Stimulated activated CD8-positive, alpha-beta memory T cell treated with anti-CD3 and anti-CD28 coated beads, Interleukin-4, amount 100 ng/mL, for 1 hour (primary cell): ENCODE measurements around the gene PLD3.
"Not testable (repeated sequence)": the region's sequence is repeated elsewhere in the genome, so short reads cannot be mapped to it uniquely, and the experiment has no call there.

Experiments
- DNase-seq, 2 donors: peaks; one replicate each; pipeline ENCODE4 v3.0.0-alpha.2; 2020; ENCODE audit warnings: low read depth in 2 of 2, low spot score in 1 of 2

Gene PLD3

DNA sequence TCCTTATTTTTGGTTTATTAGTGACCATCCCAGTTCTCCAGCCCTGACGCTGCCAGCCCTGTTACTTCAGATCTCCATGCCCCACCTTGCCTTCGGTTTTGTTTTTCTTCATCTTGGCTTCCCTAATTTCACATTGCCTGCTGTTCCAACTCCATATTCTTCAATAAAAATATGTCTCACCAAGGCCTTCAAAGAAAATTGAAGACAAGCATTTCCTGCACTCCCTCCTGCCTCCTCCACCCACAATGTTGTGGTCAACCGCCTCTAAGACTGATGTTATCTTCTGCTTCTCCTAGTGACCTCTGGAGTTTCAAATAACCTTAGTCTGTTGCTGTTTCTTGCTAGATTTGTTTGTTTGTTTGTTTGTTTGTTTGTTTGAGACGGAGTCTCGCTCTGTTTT is 14.6 kb downstream of the PLD3 start:
- DNase-seq = no peak

GRCh38 chr19:40365010-40365409 is 16.5 kb downstream of the PLD3 start:
- DNase-seq = no peak

GRCh38 chr19:40365613-40366401 is 17.3 kb downstream of the PLD3 start:
- DNase-seq = no peak

- DNase-seq = no peak
These were observed 18.4 kb downstream of the PLD3 start for GRCh38 chr19:40366697-40367561.

DNA sequence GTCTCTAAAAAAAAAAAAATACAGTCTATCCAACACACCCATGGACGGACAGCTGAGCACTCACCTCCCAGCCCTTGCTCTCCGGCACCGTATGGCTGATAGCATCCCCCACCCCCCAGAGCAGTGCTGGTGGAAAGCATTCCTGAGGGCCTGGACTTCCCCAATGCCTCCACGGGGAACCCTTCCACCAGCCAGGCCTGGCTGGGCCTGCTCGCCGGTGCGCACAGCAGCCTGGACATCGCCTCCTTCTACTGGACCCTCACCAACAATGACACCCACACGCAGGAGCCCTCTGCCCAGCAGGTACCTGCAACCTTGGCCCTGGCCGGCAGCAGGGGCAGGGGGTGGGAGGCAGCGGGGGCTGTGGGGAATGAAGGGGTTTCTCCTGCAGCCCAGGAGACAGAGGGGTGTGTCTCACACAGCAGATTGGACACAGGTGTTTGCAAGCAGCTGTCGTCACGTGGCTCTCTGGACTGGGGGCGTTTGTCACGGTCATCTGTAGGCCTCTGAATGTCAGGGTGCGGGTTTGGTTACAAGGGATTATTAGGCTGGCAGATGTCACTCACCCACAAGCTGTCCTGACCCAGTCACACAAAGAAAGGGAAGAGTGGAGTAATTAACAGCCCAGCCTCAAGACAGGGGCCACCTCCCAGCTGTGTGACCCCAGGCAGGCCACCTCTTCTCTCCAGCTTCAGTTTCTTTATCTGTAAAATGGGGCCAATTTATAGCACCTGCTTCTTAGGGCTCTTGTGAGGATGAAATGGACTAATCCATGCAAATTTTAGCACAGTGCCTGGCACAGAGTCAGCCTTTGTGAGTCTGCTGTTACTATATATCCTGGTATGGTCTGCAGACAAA is 19.3 kb downstream of the PLD3 start:
- no peak for DNase-seq

DNA sequence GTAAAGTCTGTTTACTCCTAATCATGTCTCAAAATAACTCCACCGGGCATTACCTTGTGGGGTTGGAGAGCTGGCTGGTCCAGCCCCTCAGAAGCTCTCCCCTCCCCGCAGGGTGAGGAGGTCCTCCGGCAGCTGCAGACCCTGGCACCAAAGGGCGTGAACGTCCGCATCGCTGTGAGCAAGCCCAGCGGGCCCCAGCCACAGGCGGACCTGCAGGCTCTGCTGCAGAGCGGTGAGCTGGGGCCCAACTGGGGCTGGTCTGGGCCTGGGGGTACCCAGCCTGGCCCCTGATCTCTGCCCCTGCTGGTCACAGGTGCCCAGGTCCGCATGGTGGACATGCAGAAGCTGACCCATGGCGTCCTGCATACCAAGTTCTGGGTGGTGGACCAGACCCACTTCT is 21.3 kb downstream of the PLD3 start:
- DNase-seq = no peak

DNA sequence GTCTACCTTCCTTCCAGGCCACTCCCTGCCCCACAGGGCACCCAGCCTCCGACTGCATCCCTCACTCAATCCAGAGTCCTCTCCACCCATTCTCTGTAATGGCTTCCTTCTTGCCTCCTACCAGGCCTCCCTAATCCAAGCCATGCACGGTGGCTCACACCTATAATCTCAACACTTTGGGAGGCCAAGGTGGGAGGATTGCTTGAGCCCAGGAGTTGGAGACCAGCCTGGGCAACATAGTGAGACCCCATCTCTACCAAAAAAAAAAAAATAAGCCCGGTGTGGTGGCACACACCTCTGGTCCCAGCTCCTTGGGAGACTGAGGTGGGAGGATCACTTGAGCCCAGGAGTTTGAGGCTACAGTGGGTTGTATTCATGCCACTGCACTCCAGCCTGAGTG is 21.8 kb downstream of the PLD3 start:
- not testable (repeated sequence) for DNase-seq

GRCh38 chr19:40370997-40371801 is 22.7 kb downstream of the PLD3 start:
- DNase-seq = no peak

DNA sequence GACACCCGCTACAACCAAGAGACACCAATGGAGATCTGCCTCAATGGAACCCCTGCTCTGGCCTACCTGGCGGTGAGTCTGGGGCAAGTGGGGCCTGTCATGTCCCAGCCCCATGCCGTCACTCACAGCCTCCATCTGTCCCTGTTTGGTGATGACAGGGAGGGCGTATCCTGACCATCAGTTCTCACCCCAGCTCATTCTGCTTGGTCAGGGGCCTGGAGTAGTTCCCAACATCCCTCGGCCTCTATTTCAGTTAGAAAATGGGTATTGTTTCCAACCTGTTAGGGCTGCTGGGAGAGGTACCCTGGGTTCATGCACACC is 23.3 kb downstream of the PLD3 start:
- no peak for DNase-seq

DNA sequence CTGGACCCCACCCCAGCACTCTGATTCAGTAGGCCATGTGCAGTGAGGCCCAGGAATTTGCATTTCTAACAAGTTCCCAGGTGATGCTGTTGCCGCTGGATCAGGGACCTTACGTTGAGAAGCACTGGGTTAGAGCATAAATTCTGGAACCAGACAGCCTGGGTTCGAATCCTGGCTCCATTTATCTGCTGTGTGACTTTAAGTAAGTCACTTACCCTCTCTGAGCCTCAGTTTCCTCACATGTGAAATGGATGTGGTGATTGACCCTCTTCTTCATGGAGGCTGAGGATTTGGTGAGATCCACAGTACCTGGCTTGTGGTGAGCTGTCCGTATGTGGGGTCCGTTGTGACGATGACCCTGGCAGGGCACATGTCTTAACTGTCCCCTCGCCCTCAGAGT is 25.6 kb downstream of the PLD3 start:
- no peak for DNase-seq

DNA sequence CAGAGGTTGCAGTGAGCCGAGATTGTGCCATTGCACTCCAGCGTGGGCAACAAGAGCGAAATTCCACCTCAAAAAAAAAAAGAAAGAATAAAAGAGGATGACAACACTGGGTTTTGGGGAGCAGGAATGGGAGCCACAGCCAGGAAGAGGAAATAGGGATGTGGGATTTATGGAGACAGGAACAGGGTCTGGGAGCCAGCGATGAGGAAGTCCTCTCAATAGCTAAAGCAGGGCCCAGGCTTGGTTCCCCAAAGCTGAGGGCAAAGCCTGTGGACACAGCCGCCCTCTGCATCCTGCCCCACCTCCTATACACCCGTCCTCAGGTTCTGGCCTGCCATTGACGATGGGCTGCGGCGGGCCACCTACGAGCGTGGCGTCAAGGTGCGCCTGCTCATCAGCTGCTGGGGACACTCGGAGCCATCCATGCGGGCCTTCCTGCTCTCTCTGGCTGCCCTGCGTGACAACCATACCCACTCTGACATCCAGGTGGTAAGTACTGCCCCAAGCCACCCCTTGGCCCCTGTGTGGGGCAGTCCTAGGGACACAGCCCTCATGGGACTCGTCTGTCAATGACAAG is 27.9 kb downstream of the PLD3 start:
- no peak for DNase-seq

DNA sequence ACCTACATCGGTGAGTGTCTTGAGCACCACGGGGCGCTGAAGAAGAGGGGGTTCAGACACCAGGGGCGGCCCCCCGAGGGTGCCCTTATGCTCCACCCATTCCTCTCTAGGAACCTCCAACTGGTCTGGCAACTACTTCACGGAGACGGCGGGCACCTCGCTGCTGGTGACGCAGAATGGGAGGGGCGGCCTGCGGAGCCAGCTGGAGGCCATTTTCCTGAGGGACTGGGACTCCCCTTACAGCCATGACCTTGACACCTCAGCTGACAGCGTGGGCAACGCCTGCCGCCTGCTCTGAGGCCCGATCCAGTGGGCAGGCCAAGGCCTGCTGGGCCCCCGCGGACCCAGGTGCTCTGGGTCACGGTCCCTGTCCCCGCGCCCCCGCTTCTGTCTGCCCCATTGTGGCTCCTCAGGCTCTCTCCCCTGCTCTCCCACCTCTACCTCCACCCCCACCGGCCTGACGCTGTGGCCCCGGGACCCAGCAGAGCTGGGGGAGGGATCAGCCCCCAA is 29.4 kb downstream of the PLD3 start:
- no peak for DNase-seq

GRCh38 chr19:40378509-40378908 is 30.0 kb downstream of the PLD3 start:
- DNase-seq = no peak

GRCh38 chr19:40379446-40380198 is 31.1 kb downstream of the PLD3 start:
- DNase-seq = no peak

DNA sequence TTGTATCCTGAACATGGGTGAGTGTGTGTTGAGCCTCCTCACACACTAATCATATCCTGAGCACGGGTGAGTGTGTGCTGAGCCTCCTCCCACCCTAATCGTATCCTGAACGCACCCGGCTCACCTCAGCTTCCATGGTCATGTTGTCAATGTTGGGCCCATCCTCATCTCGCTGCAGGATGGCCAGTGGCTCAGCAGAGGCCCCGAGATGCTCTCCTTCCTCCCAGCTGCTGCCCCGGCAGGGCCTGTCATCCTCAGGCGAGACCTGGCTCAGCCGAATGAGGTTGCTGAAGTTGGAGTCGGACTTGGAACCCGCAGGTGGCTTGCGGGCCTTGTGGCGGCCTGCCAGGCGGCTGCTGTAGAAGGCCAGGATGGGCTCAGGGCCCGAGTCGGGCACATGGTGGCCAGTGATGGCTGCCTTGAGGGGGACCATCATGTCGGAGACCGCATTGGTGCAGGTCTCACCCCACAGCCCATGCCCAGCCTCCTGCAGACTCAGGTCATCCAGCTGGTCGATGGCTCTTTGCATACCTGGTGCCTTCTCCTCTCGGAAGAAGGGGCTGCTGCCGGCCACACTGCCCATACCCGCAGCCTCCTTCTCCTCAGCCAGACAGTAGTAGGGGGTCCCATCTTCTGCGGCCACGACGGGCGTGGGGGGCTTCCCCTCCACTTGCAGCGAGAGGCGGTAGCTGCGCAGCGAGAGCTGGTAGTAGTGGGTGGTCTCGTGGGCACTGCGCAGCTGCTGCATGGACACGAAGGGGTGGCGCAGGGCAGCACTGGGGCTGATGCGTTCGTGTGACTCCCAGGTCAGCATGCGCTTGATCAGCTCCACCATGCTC is 31.9 kb downstream of the PLD3 start:
- DNase-seq = no peak

DNA sequence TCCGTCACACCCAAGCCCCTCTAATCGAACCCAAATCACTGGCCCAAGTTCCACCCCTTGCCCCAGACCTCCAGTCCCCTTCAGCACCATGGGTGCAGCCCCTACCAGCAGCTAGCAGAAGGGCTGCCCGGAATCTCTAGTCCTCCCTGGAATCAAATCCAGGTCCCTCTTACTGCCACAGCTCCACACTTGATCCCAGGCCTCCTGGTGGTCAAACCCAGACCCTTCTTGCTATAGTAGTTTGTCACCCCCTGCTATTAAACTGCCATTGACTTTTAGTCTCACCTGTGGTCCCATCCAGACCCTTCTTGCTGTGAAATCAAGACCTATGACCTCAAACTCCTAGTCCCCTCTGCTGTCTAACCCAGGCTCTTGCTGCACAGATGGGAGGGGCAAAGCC is 32.8 kb downstream of the PLD3 start:
- DNase-seq = no peak

GRCh38 chr19:40383668-40384248 is 35.3 kb downstream of the PLD3 start:
- DNase-seq = no peak

GRCh38 chr19:40387155-40387554 is 38.7 kb downstream of the PLD3 start:
- no peak for DNase-seq
